Measurements from ENCODE around the gene POLR3GL. TPM values are rescaled to one million over a fixed set of nuclear protein-coding genes. Genes with fewer than 3 reads are reported as not detected.

The POLR3GL gene
- total and polyA plus RNA-seq, 2 experiments from 2014 or later: 43.4 to 65.1 TPM

DNA sequence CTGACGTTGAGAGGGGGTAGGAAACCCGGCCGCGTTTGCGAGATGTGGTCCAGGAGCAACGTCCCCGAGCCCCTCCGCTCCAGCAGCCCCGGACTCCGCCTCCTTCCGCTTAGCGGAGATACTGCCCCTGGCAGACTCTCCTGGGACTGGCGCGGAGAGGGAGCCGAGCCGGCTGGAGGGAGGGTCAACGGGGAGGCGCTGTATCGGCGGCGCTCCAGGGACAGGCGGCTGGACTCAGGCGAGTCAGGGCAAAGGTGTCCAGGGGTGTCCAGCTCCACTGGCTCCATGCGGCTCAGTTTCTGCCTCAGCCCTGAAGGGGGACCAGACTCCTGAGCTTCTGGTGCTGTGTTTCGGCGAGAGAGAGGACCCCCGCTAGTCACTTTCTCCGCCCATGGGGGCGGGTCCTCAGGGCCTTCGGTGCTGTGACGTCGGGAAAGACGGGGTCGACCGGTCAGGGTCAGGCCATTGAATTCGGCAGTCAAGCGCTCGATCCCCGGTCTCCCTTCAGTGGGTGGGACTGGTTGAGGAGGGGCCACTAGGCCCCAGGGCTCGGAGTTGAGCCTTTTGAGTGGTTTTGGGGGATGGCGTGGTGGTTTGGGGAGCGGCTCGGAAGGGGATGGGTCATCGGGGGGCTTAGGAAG is 3.9 kb upstream of the POLR3GL start:
- peaks cover 3% of the 10 kb centered on the region for H3K27me3 ChIP-seq
- peak overlapping the region; percentile 60 for H3K4me3 ChIP-seq
- no peaks in the 10 kb centered on the region for H3K36me3 ChIP-seq
- peak overlapping the region; percentile 70 for H3K27ac ChIP-seq
- TF ChIP-seq, protein P1, sequence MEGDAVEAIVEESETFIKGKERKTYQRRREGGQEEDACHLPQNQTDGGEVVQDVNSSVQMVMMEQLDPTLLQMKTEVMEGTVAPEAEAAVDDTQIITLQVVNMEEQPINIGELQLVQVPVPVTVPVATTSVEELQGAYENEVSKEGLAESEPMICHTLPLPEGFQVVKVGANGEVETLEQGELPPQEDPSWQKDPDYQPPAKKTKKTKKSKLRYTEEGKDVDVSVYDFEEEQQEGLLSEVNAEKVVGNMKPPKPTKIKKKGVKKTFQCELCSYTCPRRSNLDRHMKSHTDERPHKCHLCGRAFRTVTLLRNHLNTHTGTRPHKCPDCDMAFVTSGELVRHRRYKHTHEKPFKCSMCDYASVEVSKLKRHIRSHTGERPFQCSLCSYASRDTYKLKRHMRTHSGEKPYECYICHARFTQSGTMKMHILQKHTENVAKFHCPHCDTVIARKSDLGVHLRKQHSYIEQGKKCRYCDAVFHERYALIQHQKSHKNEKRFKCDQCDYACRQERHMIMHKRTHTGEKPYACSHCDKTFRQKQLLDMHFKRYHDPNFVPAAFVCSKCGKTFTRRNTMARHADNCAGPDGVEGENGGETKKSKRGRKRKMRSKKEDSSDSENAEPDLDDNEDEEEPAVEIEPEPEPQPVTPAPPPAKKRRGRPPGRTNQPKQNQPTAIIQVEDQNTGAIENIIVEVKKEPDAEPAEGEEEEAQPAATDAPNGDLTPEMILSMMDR (IDR thresholded peaks at IDR 0.05; ENCODE audit: low read depth, low read length): no peak
- peaks cover 42% of the 10 kb centered on the region for H3K4me1 ChIP-seq (ENCODE audit: low read depth)
- peak; percentile 80 to 91 for DNase-seq (ENCODE audit: low read depth in 1 of 2, low spot score in 1 of 2)
- no peaks in the 10 kb centered on the region for H3K9me3 ChIP-seq (ENCODE audit: low read depth)

DNA sequence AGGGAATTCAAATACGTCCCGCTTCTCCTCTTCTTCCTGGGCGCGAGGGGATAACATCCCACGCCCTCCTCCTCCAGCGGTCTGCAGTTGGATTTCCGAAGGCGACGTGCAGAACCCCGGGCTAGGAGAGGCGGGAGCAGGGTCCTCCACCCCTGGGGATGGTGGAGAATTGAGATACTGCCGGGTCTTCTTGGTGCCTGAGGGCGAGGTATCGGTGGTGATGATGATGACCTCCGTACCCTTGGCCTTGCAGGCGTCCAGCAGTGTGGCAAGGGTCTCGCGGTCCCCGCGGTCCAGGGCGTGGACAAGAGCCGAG is 3.4 kb upstream of the POLR3GL start:
- no peak for DNase-seq (ENCODE audit: low read depth in 1 of 2, low spot score in 1 of 2)
- Histone ChIP-seq H3K27me3 (peaks cover 3% of the 10 kb centered on the region), H3K4me1 (ENCODE audit: low read depth) (peaks cover 37% of the 10 kb centered on the region), H3K9me3 (ENCODE audit: low read depth) (no peaks in the 10 kb centered on the region), H3K27ac (peak overlapping the region; percentile 70), H3K36me3 (no peaks in the 10 kb centered on the region), H3K4me3 (peak overlapping the region; percentile 60)
- TF ChIP-seq, protein P1 (IDR thresholded peaks at IDR 0.05; ENCODE audit: low read depth, low read length): no peak

DNA sequence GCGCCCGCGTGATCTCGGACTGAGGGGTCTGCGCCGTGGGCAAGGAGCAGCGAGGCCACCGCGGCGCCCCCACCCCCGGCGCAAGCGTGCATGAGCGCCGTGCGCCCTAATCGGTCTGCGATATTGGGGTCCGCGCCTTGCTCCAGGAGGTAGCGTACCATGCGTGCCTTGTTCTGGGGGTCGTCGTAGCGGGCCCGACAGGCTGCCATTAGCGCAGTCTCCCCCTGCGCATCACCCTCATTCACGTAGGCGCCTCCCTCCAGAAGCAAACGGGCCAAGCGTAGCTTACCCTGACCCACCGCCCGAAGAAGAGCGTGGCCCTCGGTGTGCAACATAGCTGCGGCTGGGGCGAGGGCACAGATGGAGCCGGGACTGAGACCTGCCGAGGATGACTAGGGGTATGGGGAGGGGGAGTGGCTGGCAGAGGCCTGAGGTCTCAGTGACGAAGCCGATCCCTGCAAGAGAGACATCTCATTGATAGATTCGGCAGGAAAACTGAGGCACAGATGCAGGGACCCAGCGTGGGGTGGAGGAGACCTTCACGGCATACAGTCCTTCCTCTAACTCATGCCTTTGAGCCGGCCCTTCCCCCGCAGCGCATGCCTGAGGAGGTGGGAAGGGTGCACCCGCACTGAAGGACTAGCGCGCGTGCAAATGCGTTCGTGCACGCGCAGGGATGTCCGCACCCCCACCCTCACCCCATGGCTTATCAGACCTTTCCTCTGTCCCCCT is 2.9 kb upstream of the POLR3GL start:
- Histone ChIP-seq H3K27me3 (peaks cover 3% of the 10 kb centered on the region), H3K9me3 (ENCODE audit: low read depth) (no peaks in the 10 kb centered on the region), H3K36me3 (no peaks in the 10 kb centered on the region), H3K4me3 (peak overlapping the region; percentile 60), H3K27ac (no peak overlapping the region), H3K4me1 (ENCODE audit: low read depth) (peaks cover 32% of the 10 kb centered on the region)
- TF ChIP-seq, protein P1 (IDR thresholded peaks at IDR 0.05; ENCODE audit: low read depth, low read length): no peak
- peak; percentile 28 to 47 for DNase-seq (ENCODE audit: low read depth in 1 of 2, low spot score in 1 of 2)

DNA sequence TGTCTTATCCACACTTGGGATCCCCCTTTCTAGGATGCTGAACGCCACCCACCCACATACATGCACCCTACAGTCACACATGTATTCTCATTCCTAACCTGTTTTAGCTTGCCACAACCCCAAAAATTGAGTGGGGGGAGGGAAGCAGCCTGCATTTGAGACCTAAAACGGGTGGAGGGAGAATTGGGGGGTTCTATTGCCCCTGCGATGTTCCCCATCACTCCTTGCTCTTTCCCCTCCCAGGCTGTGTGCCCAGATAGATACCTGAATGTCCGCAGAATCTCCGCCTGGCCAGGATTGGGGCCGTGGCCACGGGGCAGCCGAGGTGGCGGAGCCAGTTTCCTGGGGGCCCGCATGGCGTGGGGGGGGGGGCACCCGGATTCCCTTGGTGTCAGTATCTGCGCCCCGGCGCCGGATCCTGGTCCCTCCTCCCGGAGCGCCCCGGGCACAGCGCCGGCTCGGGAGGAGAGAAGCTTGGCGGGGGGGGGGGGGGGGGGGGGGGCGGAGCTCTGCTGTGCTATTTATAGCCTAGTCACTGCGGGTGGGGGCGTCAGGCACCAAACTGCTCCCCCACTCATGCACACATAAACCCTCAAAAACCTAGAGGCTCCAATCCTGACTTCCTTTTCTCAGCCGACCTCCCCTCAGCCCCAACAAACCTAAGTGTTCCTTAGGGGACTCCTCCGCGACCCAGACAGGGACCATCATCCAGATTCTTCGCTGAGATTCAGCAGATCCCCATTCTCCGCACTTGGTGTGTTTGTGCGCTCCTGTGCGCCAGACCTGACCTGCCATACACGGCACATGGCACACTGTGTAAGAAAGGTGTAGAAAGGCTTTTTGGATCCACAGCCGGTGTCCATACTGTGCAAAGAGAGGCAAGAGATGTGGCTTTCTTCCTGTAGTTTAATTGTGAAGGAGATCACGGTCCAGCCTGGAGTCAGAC is 2.1 kb upstream of the POLR3GL start:
- peaks cover 31% of the 10 kb centered on the region for H3K4me1 ChIP-seq (ENCODE audit: low read depth)
- peaks cover 3% of the 10 kb centered on the region for H3K27me3 ChIP-seq
- DNase-seq (ENCODE audit: low read depth in 1 of 2, low spot score in 1 of 2): no peak
- H3K4me3 ChIP-seq: peak overlapping the region; percentile 60
- H3K27ac ChIP-seq: peak overlapping the region; percentile 47
- TF ChIP-seq, protein P1 (IDR thresholded peaks at IDR 0.05; ENCODE audit: low read depth, low read length): no peak
- no peaks in the 10 kb centered on the region for H3K9me3 ChIP-seq (ENCODE audit: low read depth)
- no peaks in the 10 kb centered on the region for H3K36me3 ChIP-seq

DNA sequence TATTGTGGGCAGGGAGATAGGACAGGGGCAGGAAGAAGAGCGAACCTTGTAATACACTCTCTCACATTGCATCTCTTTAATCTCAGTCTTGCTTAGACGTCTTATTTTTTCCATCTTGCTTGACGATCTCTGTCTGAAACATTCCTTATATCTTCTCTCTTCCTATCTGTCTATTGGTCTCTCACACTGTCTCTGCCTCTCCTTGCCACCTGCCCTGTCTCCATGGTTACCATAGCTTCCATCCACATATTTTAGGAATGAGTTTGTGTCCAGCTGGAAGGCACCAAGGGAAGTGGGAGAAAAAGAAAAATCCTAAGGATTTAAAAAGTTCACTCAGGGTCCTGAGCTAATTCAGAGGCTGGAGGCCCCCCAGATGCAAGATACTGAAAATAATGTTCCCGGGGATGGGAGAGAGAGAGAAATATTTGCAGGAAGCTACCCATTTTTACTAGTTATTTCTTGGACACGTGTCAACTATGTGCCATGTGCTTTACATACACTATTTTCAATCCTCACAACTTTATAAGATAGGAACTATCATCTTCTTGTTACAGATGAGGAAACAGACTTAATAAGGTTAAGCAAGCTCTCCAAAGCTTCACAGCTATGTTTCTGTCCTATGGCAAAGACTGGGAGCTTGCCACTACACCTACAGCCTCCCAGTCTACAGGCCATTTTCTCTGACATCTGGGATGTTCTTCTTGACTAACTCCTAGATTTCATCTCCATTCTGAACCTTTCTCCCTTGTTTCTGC is 1.0 kb upstream of the POLR3GL start:
- H3K27ac ChIP-seq: peak overlapping the region; percentile 84
- DNase-seq (ENCODE audit: low read depth in 1 of 2, low spot score in 1 of 2): peak in 1 of 2 donors; percentile 61
- H3K4me3 ChIP-seq: peak overlapping the region; percentile 60
- no peaks in the 10 kb centered on the region for H3K9me3 ChIP-seq (ENCODE audit: low read depth)
- TF ChIP-seq, protein P1 (IDR thresholded peaks at IDR 0.05; ENCODE audit: low read depth, low read length): no peak
- H3K27me3 ChIP-seq: peaks cover 3% of the 10 kb centered on the region
- no peaks in the 10 kb centered on the region for H3K36me3 ChIP-seq
- peaks cover 27% of the 10 kb centered on the region for H3K4me1 ChIP-seq (ENCODE audit: low read depth)

Data from cardiac muscle cell (in vitro differentiated cells and primary cell).